ENCODE data around the gene CTIF. TPM values are rescaled to one million over a fixed set of nuclear protein-coding genes. Genes with fewer than 3 reads are reported as not detected.

CTIF gene
- total and polyA plus RNA-seq, 12 donors, result 20.5 to 159 (median 57.0) TPM

- no peak for TF ChIP-seq CTCF (IDR thresholded peaks at IDR 0.05)
- no peak for TF ChIP-seq POLR2A (IDR thresholded peaks at IDR 0.05)
- Histone ChIP-seq H3K27me3 (no peaks in the 10 kb centered on the region), H3K4me1 (replicated peaks in 1 of 2) (peaks cover under 1 to 8% of the 10 kb centered on the region in 2 donors), H3K4me3 (no peak overlapping the region), H3K27ac (peak overlapping the region in 2 of 5 donors; percentile 17 to 65), H3K36me3 (replicated peaks in 1 of 2) (no peaks in the 10 kb centered on the region), H3K9me3 (replicated peaks in 1 of 3) (no peaks in the 10 kb centered on the region)
- WGBS, 4 donors, result 50 to 71% (median 64%) methylated on average over 4 of the region's 4 CpGs
- intact Hi-C loops (cut with DNase I), result no loop called here
- DNase-seq, result no peak
Observed at GRCh38 chr18:48612917-48613316, 74.1 kb downstream of the CTIF start.

DNA sequence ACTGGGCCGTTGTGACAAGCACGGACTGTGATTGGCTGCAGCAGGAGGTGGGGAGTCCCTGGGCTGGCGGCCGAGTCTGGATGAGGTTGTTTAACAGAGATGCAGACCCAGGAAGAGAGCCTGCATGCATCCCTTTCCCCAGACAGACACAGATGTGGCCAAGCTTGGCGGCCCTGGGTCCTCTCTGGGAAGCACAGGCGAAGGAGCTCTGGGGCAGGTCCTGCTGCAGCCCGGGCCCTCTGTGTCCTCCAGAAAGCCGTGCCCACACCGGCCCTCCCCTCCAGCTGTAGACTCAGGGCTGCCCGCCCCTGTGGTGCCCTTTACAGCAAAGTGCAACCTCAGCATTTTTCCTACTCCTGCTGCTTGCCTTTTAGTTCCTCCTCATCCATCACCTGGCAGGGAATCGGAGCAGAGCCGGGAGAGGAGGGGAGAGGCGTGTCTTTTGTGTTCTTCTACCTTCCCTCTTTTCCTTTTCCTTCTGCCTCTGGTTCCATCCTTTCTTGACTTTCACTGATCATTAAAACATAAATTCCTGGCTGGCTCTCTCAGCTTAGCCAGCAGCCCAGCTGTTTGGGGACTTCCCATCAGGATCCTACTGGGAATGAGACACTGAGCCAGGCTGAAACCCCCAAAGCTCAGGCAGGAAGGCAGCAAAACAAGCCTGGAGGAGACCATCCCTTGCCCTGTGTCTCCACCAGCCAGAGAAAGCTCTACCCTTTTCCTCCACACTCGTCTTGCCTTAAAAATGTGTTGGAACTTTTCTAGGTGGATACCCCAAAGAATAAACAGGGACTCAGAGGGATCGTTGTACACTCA lies 75.0 kb downstream of the CTIF start:
- Histone ChIP-seq H3K4me1 (replicated peaks in 1 of 2) (peaks cover 0 to 5% of the 10 kb centered on the region in 2 donors), H3K36me3 (replicated peaks in 1 of 2) (no peaks in the 10 kb centered on the region), H3K4me3 (no peak overlapping the region), H3K9me3 (replicated peaks in 1 of 3) (no peaks in the 10 kb centered on the region), H3K27me3 (no peaks in the 10 kb centered on the region), H3K27ac (peak overlapping the region in 2 of 5 donors; percentile 30 to 65)
- intact Hi-C loops (cut with DNase I), result no loop called here
- TF ChIP-seq POLR2A (IDR thresholded peaks at IDR 0.05), result no peak
- no peak for TF ChIP-seq CTCF (IDR thresholded peaks at IDR 0.05)
- peak in 3 of 7 donors; percentile 15 to 79 (median 48) for DNase-seq
- 55 to 71% (median 68%) methylated on average over 12 to 15 of the region's 15 CpGs for WGBS, 4 donors

GRCh38 chr18:48615566-48616401 lies 77.0 kb downstream of the CTIF start:
- H3K36me3 ChIP-seq (replicated peaks in 1 of 2), result peaks cover 0 to 7% of the 10 kb centered on the region in 2 donors
- no peaks in the 10 kb centered on the region for H3K9me3 ChIP-seq (replicated peaks in 1 of 3)
- no peak overlapping the region for H3K27ac ChIP-seq
- H3K27me3 ChIP-seq, result no peaks in the 10 kb centered on the region
- no peak overlapping the region for H3K4me3 ChIP-seq
- H3K4me1 ChIP-seq (replicated peaks in 1 of 2), result peaks cover 0 to 10% of the 10 kb centered on the region in 2 donors
- TF ChIP-seq CTCF (IDR thresholded peaks at IDR 0.05), result no peak
- no peak for TF ChIP-seq POLR2A (IDR thresholded peaks at IDR 0.05)
- intact Hi-C loops (cut with DNase I), result no loop called here
- 89 to 91% (median 91%) methylated on average over 26 to 31 of the region's 31 CpGs for WGBS, 4 donors
- DNase-seq, result no peak
